Heart left ventricle (tissue), 13 donors: ENCODE measurements around the gene NPBWR2.

Experiments used
- CTCF ChIP-seq, 12 donors: fragments of 200-600 bp; sonication (generic) in 4 of 12; IDR thresholded peaks; one replicate each; pipeline versions ENCODE4 v1.5.0 to v1.8.0; 2018 to 2022; ENCODE audit warnings: antibody characterized with exemption in 12 of 12, mild to moderate bottlenecking in 5 of 12
- POLR2A ChIP-seq, 2 donors: fragments of 450-650 bp; IDR thresholded peaks; one replicate each; pipeline ENCODE4 v1.6.1; 2017; ENCODE audit warnings: antibody characterized with exemption in 2 of 2, mild to moderate bottlenecking in 2 of 2, moderate library complexity in 2 of 2
- donor health status: ischemic (EF 13 %, LVEDD 7.1; RV severe dilation, severe dysfunction).
- donor health status: DM: no; HTN: yes; CAD: no.
- donor health status: DM: no; HTN: no; CAD: no.
- donor health status: ischemic (EF 25% LVEDD 6.9; RV normal size, moderate dysfunction).
- donor health status: ischemic (EF 25% LVEDD 5.7; RV mildly dilated, moderate dysfunction).
- donor health status: ischemic (EF 35%, LVEDD 5.7; RV mildly dilated, moderate dysfunction).
- donor health status: nonischemic (EF 11% LVEDD 7.7; RV severe dilation, severe dysfunction).
- donor health status: DM: yes; HTN: yes; CAD: no.
- donor health status: PGD.
- donor health status: ischemic (EF 29% LVEDD 5.4; RV normal size, mild dysfunction).
- donor health status: nonischemic (EF 23%, LVEDD 6.1; RV moderate dilation, normal function).

- TF ChIP-seq CTCF (IDR thresholded peaks at IDR 0.05), result no peak
- no peak for TF ChIP-seq POLR2A (IDR thresholded peaks at IDR 0.05)
These were observed 36.9 kb downstream of the NPBWR2 start for GRCh38 chr20:64070244-64070993.
